Skeletal muscle tissue (tissue), 5 donors: Measurements from ENCODE around the gene TERF2IP. TPM values are rescaled to one million over a fixed set of nuclear protein-coding genes. Genes with fewer than 3 reads are reported as not detected.

Source experiments
- H3K27ac ChIP-seq: one replicate; pipeline ENCODE4 v1.7.0; 2013; ENCODE audit warnings: mild to moderate bottlenecking, low read depth, low read length, inconsistent platforms
- H3K27me3 ChIP-seq, 3 donors: one replicate each; pipeline ENCODE4 v1.7.0; 2013; ENCODE audit warnings: low read length in 3 of 3; ENCODE audit not compliant: control insufficient read depth in 3 of 3, insufficient read depth in 3 of 3
- H3K36me3 ChIP-seq, 3 donors: one replicate each; pipeline ENCODE4 v1.7.0; 2013; ENCODE audit warnings: low read length in 3 of 3; ENCODE audit not compliant: control insufficient read depth in 3 of 3, insufficient read depth in 3 of 3
- H3K4me1 ChIP-seq, 3 donors: one replicate each; pipeline ENCODE4 v1.7.0; 2013; ENCODE audit warnings: low read length in 3 of 3, mild to moderate bottlenecking in 3 of 3; ENCODE audit not compliant: control insufficient read depth in 3 of 3, insufficient read depth in 3 of 3
- H3K4me3 ChIP-seq, 3 donors: one replicate each; pipeline ENCODE4 v1.7.0; 2013; ENCODE audit warnings: low read length in 3 of 3
- H3K9ac ChIP-seq, 3 donors: one replicate each; pipeline ENCODE4 v1.7.0; 2013; ENCODE audit warnings: low read length in 3 of 3, mild to moderate bottlenecking in 3 of 3, moderate library complexity in 2 of 3, low read depth in 1 of 3
- H3K9me3 ChIP-seq, 3 donors: one replicate each; pipeline ENCODE4 v1.7.0; 2013; ENCODE audit warnings: low read length in 3 of 3; ENCODE audit not compliant: control insufficient read depth in 3 of 3
- small RNA-seq: library from RNA; depleted of rRNA; stranded (forward); fragments of <200 nt; gene quantifications from one replicate; pipeline ENCODE3, GENCODE V24; 2014
- total RNA-seq: library from RNA; depleted of rRNA; stranded (reverse); fragments of >200 nt; gene quantifications from one replicate; pipeline ENCODE4 v1.2.3, GENCODE V29; 2014
- donor health status: Osteomylitis.

TERF2IP gene
- total RNA-seq, 1 donor from 2014 or later: 51.7 TPM

- no peaks in the 10 kb centered on the region for H3K27me3 ChIP-seq
- no peak overlapping the region for H3K9ac ChIP-seq
- no peak overlapping the region for H3K27ac ChIP-seq
- H3K4me3 ChIP-seq: no peak overlapping the region
- no peaks in the 10 kb centered on the region for H3K36me3 ChIP-seq
- H3K9me3 ChIP-seq: no peaks in the 10 kb centered on the region
- no peaks in the 10 kb centered on the region for H3K4me1 ChIP-seq
Observed at GRCh38 chr16:75703306-75703705, 55.7 kb downstream of the TERF2IP start.

Small RNAs within 50 kb of the gene (small RNA-seq; reads per million reads assigned to genes)
- not detected for gene RN7SL520P

Other genes starting within 250 kb of the TERF2IP start
- gene CFDP1, start 214.3 kb upstream of the TERF2IP start, total RNA-seq: 49.6 TPM
- gene TMEM170A, start 183.1 kb upstream of the TERF2IP start, total RNA-seq: 21.9 TPM
- gene CHST6, start 152.3 kb upstream of the TERF2IP start, total RNA-seq: 2.1 TPM
- not detected for gene CHST5, start 111.7 kb upstream of the TERF2IP start, total RNA-seq
- 5.7 TPM for gene TMEM231, start 91.5 kb upstream of the TERF2IP start, total RNA-seq
- 67.8 TPM for gene GABARAPL2, start 81.4 kb upstream of the TERF2IP start, total RNA-seq
- gene ADAT1, start 24.5 kb upstream of the TERF2IP start, total RNA-seq: 32.4 TPM
- gene KARS1, start 108 bp upstream of the TERF2IP start, total RNA-seq: 131 TPM
- not detected for gene CPHXL2, start 29.2 kb downstream of the TERF2IP start, total RNA-seq
- gene DUXB, start 53.7 kb downstream of the TERF2IP start, total RNA-seq: not detected
- not detected for gene CPHXL, start 78.7 kb downstream of the TERF2IP start, total RNA-seq